ENCODE results near the gene ODC1. TPM values are rescaled to one million over a fixed set of nuclear protein-coding genes. Genes with fewer than 3 reads are reported as not detected.

Gene ODC1
- total RNA-seq, 2 experiments from 2014 or later: 357 to 367 TPM

DNA sequence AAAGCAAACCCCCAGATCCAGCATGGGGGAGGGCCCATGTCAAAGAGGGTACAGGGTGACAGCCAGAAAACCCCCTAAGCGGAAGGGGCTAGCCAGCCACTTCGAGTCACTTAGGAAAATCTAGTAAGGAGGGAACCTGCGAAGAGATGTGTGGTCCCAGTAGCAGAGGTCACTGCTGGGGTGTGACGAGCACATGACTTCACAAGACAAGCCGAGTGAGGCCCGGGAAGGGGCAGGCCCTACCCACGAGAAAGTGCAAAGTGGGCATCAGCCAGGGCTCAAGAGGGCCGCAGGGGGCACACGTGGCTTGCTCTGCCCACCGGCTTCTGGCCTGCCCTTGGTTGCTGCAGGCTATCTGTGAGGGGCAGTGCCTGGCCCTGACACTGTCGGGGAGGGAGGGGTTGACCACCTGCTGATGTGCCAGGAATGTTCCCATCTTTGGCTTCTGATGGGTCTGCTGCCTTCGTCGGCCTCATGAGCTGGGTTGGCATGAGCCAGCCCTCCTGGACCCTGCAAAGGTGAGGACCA lies 11.5 kb downstream of the ODC1 start:
- Mint-ChIP-seq H3K4me3 (no peak overlapping the region), H3K4me1 (peaks cover 17% of the 10 kb centered on the region), H3K9me3 (no peaks in the 10 kb centered on the region), H3K27me3 (peaks cover 4% of the 10 kb centered on the region), H3K36me3 (peaks cover 12% of the 10 kb centered on the region), H3K27ac (no peak overlapping the region)
- no peak for DNase-seq

GRCh38 chr2:10435820-10436204 lies 12.3 kb downstream of the ODC1 start:
- H3K9me3 Mint-ChIP-seq: no peaks in the 10 kb centered on the region
- H3K4me1 Mint-ChIP-seq: peaks cover 16% of the 10 kb centered on the region
- H3K27me3 Mint-ChIP-seq: peaks cover 4% of the 10 kb centered on the region
- no peak overlapping the region for H3K27ac Mint-ChIP-seq
- no peak for DNase-seq
- peaks cover 8% of the 10 kb centered on the region for H3K36me3 Mint-ChIP-seq
- no peak overlapping the region for H3K4me3 Mint-ChIP-seq

- H3K4me1 Mint-ChIP-seq: peaks cover 14% of the 10 kb centered on the region
- H3K4me3 Mint-ChIP-seq: no peak overlapping the region
- H3K27me3 Mint-ChIP-seq: peaks cover 4% of the 10 kb centered on the region
- H3K27ac Mint-ChIP-seq: no peak overlapping the region
- no peaks in the 10 kb centered on the region for H3K9me3 Mint-ChIP-seq
- peaks cover 3% of the 10 kb centered on the region for H3K36me3 Mint-ChIP-seq
- peak; percentile 79 for DNase-seq
Observed at GRCh38 chr2:10434886-10435819, 13.0 kb downstream of the ODC1 start.

- peaks cover 4% of the 10 kb centered on the region for H3K27me3 Mint-ChIP-seq
- H3K27ac Mint-ChIP-seq: no peak overlapping the region
- no peak overlapping the region for H3K4me3 Mint-ChIP-seq
- H3K36me3 Mint-ChIP-seq: no peaks in the 10 kb centered on the region
- peaks cover 9% of the 10 kb centered on the region for H3K4me1 Mint-ChIP-seq
- DNase-seq: no peak
- no peaks in the 10 kb centered on the region for H3K9me3 Mint-ChIP-seq
Observed at GRCh38 chr2:10433947-10434885, 13.9 kb downstream of the ODC1 start.

GRCh38 chr2:10433264-10433946 lies 14.7 kb downstream of the ODC1 start:
- Mint-ChIP-seq H3K27ac (no peak overlapping the region), H3K4me1 (peaks cover 9% of the 10 kb centered on the region), H3K27me3 (peaks cover 4% of the 10 kb centered on the region), H3K36me3 (no peaks in the 10 kb centered on the region), H3K9me3 (no peaks in the 10 kb centered on the region), H3K4me3 (no peak overlapping the region)
- no peak for DNase-seq

DNA sequence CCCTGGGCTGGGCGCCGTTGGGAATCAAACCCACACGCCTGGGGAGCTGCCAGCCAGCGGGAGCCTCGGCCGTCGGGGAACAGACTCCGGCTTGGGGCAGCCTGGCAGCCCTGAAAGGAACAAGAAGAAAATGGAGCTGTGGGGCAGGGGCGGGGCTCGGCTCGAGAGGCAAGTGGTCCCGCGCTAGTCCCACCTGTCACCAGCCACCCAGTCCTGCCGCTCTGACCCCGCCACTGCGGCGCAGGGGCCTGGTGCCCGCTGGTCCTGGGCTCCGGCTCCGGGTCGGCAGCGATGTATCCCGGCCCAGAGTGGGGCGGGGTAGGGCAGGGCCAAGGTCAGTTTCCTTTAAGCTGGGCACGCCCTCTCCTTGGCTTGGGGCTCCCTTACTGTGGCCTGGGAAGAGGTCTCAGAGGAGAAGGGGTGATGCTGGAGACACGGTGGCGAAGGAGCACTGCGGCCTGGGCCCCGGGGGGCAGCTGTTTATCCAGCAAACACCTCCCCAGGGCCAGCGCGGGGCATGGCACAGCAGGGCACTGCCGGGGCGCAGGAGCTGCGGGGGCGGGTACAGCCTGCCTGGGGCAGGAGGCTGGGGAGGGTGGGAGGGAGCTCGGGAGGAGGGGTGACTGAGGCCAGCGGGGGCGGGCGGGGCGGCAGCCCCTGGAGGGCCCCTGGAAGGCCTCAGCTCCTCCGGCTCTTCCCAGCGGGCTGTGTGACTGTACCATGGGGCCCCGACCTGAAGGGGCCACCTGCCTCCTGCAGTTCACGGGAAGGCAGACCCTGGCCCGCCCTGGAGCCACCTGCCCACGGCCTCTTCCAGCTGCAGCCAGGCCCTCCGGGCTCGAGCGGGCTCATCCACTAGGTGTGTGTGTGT lies 15.6 kb downstream of the ODC1 start:
- no peaks in the 10 kb centered on the region for H3K9me3 Mint-ChIP-seq
- no peak overlapping the region for H3K27ac Mint-ChIP-seq
- peaks cover 4% of the 10 kb centered on the region for H3K27me3 Mint-ChIP-seq
- peak overlapping the region; percentile 75 for H3K4me3 Mint-ChIP-seq
- no peaks in the 10 kb centered on the region for H3K36me3 Mint-ChIP-seq
- peaks cover 9% of the 10 kb centered on the region for H3K4me1 Mint-ChIP-seq
- peak; percentile 47 for DNase-seq

GRCh38 chr2:10431797-10432196 lies 16.3 kb downstream of the ODC1 start:
- Mint-ChIP-seq H3K4me3 (peak overlapping the region; percentile 75), H3K27me3 (peaks cover 4% of the 10 kb centered on the region), H3K36me3 (no peaks in the 10 kb centered on the region), H3K27ac (no peak overlapping the region), H3K9me3 (no peaks in the 10 kb centered on the region), H3K4me1 (peaks cover 9% of the 10 kb centered on the region)
- peak; percentile 42 for DNase-seq

DNA sequence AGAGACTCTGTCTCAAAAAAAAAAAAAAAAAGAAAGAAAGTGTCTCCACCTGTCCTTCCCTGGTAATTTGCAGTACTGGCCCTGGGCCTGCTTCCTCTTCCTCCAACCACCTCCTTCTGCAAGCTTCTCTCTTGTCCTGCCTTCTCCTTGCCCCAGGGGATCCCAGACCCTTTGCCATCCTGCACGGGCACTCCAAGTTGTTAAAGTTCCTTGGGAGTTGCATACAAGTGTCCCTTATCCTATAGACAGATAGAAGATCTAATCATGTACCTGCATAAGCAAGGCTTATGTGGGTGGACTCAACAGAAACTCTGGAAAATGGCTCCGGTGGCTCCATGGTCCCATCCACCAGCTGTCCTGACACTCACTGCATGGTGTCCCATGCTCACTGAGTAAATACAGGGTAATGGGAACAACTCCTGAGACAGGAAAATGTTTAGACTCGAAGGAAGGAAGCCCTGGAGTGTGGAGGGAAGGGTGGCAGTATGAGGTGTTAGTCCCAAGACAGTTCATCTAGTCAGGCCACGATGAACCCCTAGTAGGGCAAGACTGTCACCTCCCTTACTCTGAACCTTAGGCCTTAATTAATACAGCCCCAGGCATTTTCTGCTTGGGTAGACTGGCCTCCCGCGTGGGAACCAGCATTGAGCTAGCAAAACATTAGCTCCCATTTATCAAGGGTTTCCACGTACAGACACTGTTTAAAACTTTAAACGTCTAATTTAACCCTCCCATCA lies 17.1 kb downstream of the ODC1 start:
- Mint-ChIP-seq H3K27me3 (peaks cover 4% of the 10 kb centered on the region), H3K4me3 (peak overlapping the region; percentile 12), H3K27ac (no peak overlapping the region), H3K9me3 (no peaks in the 10 kb centered on the region), H3K36me3 (no peaks in the 10 kb centered on the region), H3K4me1 (peaks cover 9% of the 10 kb centered on the region)
- no peak for DNase-seq

- Mint-ChIP-seq H3K27me3 (peaks cover 4% of the 10 kb centered on the region), H3K9me3 (no peaks in the 10 kb centered on the region), H3K4me1 (peaks cover 9% of the 10 kb centered on the region), H3K4me3 (no peak overlapping the region), H3K27ac (no peak overlapping the region), H3K36me3 (no peaks in the 10 kb centered on the region)
- no peak for DNase-seq
Observed at GRCh38 chr2:10428924-10429323, 19.2 kb downstream of the ODC1 start.

DNA sequence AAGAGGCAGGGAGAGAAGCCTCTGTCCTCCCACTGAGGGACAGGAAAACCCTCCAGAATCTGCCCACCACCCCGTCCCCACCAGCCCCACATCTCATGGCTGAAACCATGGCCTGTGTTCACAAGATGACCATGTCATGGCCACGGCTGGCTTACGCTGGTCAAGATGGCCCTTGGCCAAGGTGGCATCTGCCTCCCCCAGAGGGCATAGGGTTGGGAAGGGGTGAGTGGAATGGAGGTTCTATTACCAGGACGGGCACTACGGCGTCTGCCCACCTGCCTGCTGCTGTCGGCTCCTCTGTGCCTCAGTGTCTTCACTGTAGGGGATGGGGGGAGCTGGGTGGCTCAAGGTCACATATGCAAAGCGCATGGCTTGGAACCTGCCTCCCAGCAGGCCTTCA lies 19.8 kb downstream of the ODC1 start:
- peaks cover 9% of the 10 kb centered on the region for H3K4me1 Mint-ChIP-seq
- H3K27ac Mint-ChIP-seq: no peak overlapping the region
- H3K9me3 Mint-ChIP-seq: no peaks in the 10 kb centered on the region
- peaks cover 4% of the 10 kb centered on the region for H3K27me3 Mint-ChIP-seq
- DNase-seq: no peak
- H3K4me3 Mint-ChIP-seq: no peak overlapping the region
- H3K36me3 Mint-ChIP-seq: no peaks in the 10 kb centered on the region

DNA sequence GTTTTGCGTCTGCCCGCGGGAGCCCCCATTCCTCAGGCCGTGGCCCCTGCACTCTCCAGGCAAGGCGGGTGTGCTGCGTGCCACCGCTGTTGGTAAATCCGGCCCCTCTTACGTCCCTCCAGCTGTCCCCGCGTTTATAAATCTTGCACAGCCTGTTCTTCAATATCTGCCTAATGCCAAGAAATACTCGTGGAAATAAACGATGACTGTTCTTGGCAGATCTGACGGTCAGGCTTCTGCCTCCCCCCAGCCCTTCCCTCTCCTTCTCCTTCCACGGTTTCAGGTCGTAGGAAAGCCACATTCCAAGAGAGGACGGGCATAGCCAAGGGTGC lies 20.5 kb downstream of the ODC1 start:
- no peaks in the 10 kb centered on the region for H3K9me3 Mint-ChIP-seq
- no peaks in the 10 kb centered on the region for H3K36me3 Mint-ChIP-seq
- peaks cover 6% of the 10 kb centered on the region for H3K4me1 Mint-ChIP-seq
- H3K4me3 Mint-ChIP-seq: no peak overlapping the region
- H3K27ac Mint-ChIP-seq: no peak overlapping the region
- peaks cover 4% of the 10 kb centered on the region for H3K27me3 Mint-ChIP-seq
- no peak for DNase-seq

DNA sequence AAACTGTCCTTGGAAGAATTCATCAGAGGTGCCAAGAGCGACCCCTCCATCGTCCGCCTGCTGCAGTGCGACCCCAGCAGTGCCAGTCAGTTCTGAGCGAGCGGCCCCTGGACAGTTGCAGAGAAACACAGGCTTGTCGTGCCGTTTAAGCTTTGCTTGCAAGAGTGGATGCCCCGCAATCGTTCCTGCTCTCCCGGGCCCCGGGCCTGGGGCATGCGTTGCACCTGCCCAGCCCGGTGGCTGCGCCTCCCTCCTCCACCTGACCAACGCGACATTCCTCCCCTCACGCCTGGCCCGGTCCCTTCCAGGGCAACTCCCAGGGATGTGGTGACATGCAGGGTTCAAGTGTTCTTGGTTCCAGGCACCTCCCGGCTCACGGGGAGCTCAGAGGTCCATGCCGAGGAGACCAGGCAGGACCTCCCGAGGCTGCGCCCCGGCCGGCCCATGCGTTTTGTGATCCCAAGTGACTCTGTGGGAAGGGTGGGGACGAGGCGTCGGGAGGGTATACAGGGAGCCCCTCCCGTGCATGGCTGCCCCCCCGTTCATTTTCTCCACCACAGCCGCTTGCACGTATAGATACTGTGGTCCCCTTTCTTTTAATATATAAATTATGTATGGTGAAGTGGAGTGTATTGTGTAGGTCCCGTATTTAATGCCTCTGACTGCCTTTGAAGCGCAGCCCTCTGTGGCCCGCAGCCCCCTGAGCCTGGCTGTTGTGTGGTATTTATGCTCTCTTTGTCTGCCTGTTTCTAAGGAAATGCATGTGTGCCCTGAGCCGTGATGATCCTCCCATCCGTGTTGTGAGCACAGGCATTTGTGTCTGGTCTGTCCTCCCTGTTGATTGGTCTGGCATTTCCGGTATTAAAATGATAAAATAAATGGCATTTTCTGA lies 21.2 kb downstream of the ODC1 start:
- no peaks in the 10 kb centered on the region for H3K36me3 Mint-ChIP-seq
- no peak overlapping the region for H3K4me3 Mint-ChIP-seq
- no peak overlapping the region for H3K27ac Mint-ChIP-seq
- DNase-seq: no peak
- H3K9me3 Mint-ChIP-seq: no peaks in the 10 kb centered on the region
- H3K4me1 Mint-ChIP-seq: peaks cover 4% of the 10 kb centered on the region
- H3K27me3 Mint-ChIP-seq: peaks cover 2% of the 10 kb centered on the region

- H3K27ac Mint-ChIP-seq: no peak overlapping the region
- H3K4me1 Mint-ChIP-seq: no peaks in the 10 kb centered on the region
- no peak for DNase-seq
- no peak overlapping the region for H3K4me3 Mint-ChIP-seq
- H3K9me3 Mint-ChIP-seq: no peaks in the 10 kb centered on the region
- H3K36me3 Mint-ChIP-seq: peaks cover 3% of the 10 kb centered on the region
- H3K27me3 Mint-ChIP-seq: no peaks in the 10 kb centered on the region
Observed at GRCh38 chr2:10425699-10426098, 22.4 kb downstream of the ODC1 start.

All from activated naive CD8-positive, alpha-beta T cell treated with anti-CD3 and anti-CD28 coated beads for 36 hours (primary cell).